Transverse colon (tissue), 3 donors: ENCODE measurements around the gene HOGA1.

Source experiments
- POLR2A ChIP-seq: fragments of 450-650 bp; IDR thresholded peaks from one replicate; pipeline ENCODE4 v1.6.1; 2016; ENCODE audit warnings: antibody characterized with exemption, mild to moderate bottlenecking, moderate library complexity
- TF ChIP-seq, protein P1 (sequence below), 5 experiments: fragments of 200-600 bp in 3 of 5; fragments of 450-650 bp in 2 of 5; sonication (generic) in 3 of 5; IDR thresholded peaks; 1 replicate in 2 of 5; 2 replicates in 3 of 5; pipeline ENCODE4 v1.5.1; 2016 to 2017; ENCODE audit warnings: antibody characterized with exemption in 5 of 5, inconsistent platforms in 3 of 5, mild to moderate bottlenecking in 2 of 5, moderate library complexity in 1 of 5

DNA sequence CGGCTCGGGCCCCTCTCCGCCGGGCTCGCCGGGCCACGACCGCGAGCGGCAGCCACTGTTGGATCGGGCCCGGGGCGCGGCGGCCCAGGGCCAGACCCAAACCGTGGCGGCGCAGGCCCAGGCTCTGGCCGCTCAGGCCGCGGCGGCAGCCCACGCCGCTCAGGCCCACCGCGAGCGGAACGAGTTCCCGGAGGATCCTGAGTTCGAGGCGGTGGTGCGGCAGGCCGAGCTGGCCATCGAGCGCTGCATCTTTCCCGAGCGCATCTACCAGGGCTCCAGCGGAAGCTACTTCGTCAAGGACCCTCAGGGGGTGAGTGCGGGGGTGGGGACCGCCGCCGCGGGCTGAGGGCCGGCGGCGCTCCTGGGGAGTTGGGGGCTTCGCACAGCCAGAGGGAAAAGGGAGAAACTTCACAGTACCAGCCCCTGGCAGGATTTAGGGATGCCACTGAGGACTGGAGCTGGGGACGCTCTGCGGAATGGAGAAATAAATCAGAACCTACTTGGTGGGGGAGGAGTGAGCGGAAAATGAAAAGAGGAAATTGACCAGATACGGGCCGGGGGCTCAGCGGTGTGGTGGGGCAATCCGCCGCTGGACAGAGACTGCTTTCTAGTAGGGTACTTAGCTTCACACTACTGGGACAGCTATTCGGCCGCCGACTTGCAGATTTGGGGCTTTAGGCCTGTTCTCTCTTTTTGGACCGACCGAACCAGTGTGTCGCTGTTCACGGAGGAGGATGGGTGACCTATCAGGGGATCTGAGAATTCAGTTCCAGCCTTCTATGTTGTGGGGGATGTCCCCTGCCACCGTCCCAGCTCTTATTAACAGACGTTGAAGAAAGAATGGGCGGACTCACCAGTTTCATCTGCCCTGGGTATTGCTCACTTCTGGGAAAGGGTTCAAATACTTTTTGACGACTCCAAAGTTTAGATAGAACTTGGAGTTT, 57.0 kb downstream of the HOGA1 start:
- TF ChIP-seq, protein P1, sequence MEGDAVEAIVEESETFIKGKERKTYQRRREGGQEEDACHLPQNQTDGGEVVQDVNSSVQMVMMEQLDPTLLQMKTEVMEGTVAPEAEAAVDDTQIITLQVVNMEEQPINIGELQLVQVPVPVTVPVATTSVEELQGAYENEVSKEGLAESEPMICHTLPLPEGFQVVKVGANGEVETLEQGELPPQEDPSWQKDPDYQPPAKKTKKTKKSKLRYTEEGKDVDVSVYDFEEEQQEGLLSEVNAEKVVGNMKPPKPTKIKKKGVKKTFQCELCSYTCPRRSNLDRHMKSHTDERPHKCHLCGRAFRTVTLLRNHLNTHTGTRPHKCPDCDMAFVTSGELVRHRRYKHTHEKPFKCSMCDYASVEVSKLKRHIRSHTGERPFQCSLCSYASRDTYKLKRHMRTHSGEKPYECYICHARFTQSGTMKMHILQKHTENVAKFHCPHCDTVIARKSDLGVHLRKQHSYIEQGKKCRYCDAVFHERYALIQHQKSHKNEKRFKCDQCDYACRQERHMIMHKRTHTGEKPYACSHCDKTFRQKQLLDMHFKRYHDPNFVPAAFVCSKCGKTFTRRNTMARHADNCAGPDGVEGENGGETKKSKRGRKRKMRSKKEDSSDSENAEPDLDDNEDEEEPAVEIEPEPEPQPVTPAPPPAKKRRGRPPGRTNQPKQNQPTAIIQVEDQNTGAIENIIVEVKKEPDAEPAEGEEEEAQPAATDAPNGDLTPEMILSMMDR (IDR thresholded peaks at IDR 0.05): no peak
- no peak for TF ChIP-seq POLR2A
